K562 (cell line): ENCODE results near the gene ARL11. TPM values are rescaled to one million over a fixed set of nuclear protein-coding genes. Genes with fewer than 3 reads are reported as not detected.

Experiments used
- ARID3A ChIP-seq: IDR thresholded peaks from 2 replicates; pipeline ENCODE4 v1.6.1; 2012; ENCODE audit warnings: low read depth, low read length, improper control_type of control experiment, borderline replicate concordance
- ARID4B ChIP-seq: sonication (generic); formaldehyde crosslinking; IDR thresholded peaks from 2 replicates; pipeline ENCODE4 v1.8.0; 2022; ENCODE audit warnings: mild to moderate bottlenecking, missing genetic modification reagents
- ATF2 ChIP-seq: sonication (generic); formaldehyde crosslinking; IDR thresholded peaks from 2 replicates; pipeline ENCODE4 v1.8.1; 2022; ENCODE audit warnings: missing genetic modification reagents
- CBX1 ChIP-seq: sonication (generic); IDR thresholded peaks from 2 replicates; pipeline ENCODE4 v1.6.1; 2016; ENCODE audit warnings: antibody characterized with exemption, low read depth, mild to moderate bottlenecking
- DLX4 ChIP-seq: fragments of 250-450 bp; sonication (Bioruptor Pico); IDR thresholded peaks from 2 replicates; pipeline ENCODE4 v1.6.1; 2021; ENCODE audit warnings: mild to moderate bottlenecking
- ERF ChIP-seq: fragments of 450-650 bp; formaldehyde crosslinking; IDR thresholded peaks from 2 replicates; pipeline ENCODE4 v1.4.0; 2020; ENCODE audit warnings: mild to moderate bottlenecking, mixed read lengths
- FOXM1 ChIP-seq, 2 experiments: fragments of 450-650 bp in 1 of 2; sonication (generic) in 1 of 2; formaldehyde crosslinking in 1 of 2; IDR thresholded peaks; 2 replicates each; pipeline versions ENCODE4 v1.6.1 to v1.9.0; 2017 to 2022; ENCODE audit warnings: low read depth in 2 of 2, mild to moderate bottlenecking in 2 of 2, missing genetic modification reagents in 1 of 2, moderate library complexity in 1 of 2
- HNRNPL ChIP-seq: fragments of 200-400 bp; formaldehyde crosslinking; IDR thresholded peaks from 2 replicates; pipeline ENCODE4 v1.6.1; 2017; ENCODE audit warnings: low read depth, mild to moderate bottlenecking, low read length
- NONO ChIP-seq, 2 experiments: fragments of 200-400 bp in 1 of 2; fragments of 450-650 bp in 1 of 2; formaldehyde crosslinking in 1 of 2; IDR thresholded peaks; 2 replicates each; pipeline ENCODE4 v1.6.1; 2017; ENCODE audit warnings: low read depth in 2 of 2, mild to moderate bottlenecking in 2 of 2, moderate library complexity in 2 of 2, low read length in 1 of 2
- RCOR1 ChIP-seq, 2 experiments: IDR thresholded peaks; 2 replicates each; pipeline ENCODE4 v1.6.1; 2012; ENCODE audit warnings: low read depth in 2 of 2, low read length in 2 of 2, borderline replicate concordance in 1 of 2, improper control_type of control experiment in 1 of 2
- SAP30 ChIP-seq: fragments of 200-600 bp; sonication (generic); IDR thresholded peaks from 2 replicates; pipeline ENCODE4 v1.6.1; 2012; ENCODE audit warnings: borderline replicate concordance, low read depth, mild to moderate bottlenecking, moderate library complexity, low read length, control low read depth, inconsistent platforms; ENCODE audit not compliant: insufficient read depth, poor library complexity, severe bottlenecking
- USF1 ChIP-seq: sonication (generic); formaldehyde crosslinking; IDR thresholded peaks from 2 replicates; pipeline ENCODE4 v1.9.0; 2022; ENCODE audit warnings: mild to moderate bottlenecking, missing genetic modification reagents
- USF2 ChIP-seq: sonication (generic); formaldehyde crosslinking; IDR thresholded peaks from 2 replicates; pipeline ENCODE4 v1.5.0; 2020; ENCODE audit warnings: missing genetic modification reagents
- ZNF217 ChIP-seq: sonication (generic); formaldehyde crosslinking; IDR thresholded peaks from 2 replicates; pipeline ENCODE4 v1.8.0; 2022; ENCODE audit warnings: mild to moderate bottlenecking, missing genetic modification reagents
- polyA plus RNA-seq, 8 experiments: library from polyadenylated mRNA; depleted of rRNA in 4 of 8; stranded (reverse) in 5 of 8; unstranded in 3 of 8; fragments of >200 nt; fragmentation: Nextera tagmentation in 2 of 8; fragmentation: Illumina TruSeq in 1 of 8; extraction: Ambion mirVana in 2 of 8; extraction: Trizol in 1 of 8; gene quantifications; 2 replicates each; pipeline versions ENCODE4 v1.2.1 to v1.2.3, GENCODE V29; 2011 to 2014; ENCODE audit warnings: inconsistent platforms in 1 of 8, missing spikeins in 1 of 8
- total RNA-seq, 7 experiments: library from RNA; depleted of rRNA in 6 of 7; stranded (reverse); fragments of >200 nt in 6 of 7; fragmentation: Illumina TruSeq in 2 of 7; extraction: Trizol in 2 of 7; gene quantifications; 2 replicates each; pipeline versions ENCODE4 v1.2.1 to v1.2.3, GENCODE V29; 2011 to 2021; ENCODE audit warnings: low replicate concordance in 1 of 7

Gene ARL11
- total and polyA plus RNA-seq, 9 of the 15 experiments (the other 6 are each of a cell fraction or from before 2014, with no cell fraction given), result 0.18 to 0.87 (median 0.45) TPM

- TF ChIP-seq ARID4B (CRISPR knock-in tag) (0 out of 2 replicates have a peak, but pooled peaks have one; percentile 57), HNRNPL (peak; percentile 40; the same call in 1 of the 2 replicates), DLX4 (CRISPR knock-in tag) (no peak), CBX1 (no peak), FOXM1 (IDR thresholded peaks at IDR 0.05; ENCODE audit: low read depth) (no peak), FOXM1 (CRISPR knock-in tag; IDR thresholded peaks at IDR 0.05; ENCODE audit: low read depth) (no peak), USF1 (peak; percentile 93), NONO (IDR thresholded peaks at IDR 0.05; ENCODE audit: low read depth in 2 of 2, low read length in 1 of 2) (0 out of 4 replicates have a peak, but pooled peaks of 1 of the 2 experiments have one; percentile 45), ARID3A (no peak), ERF (CRISPR knock-in tag) (0 out of 2 replicates have a peak, but pooled peaks have one; percentile 39), SAP30 (peak; percentile 58), ATF2 (CRISPR knock-in tag) (no peak), ZNF217 (no peak), USF2 (CRISPR knock-in tag) (peak; percentile 93), RCOR1 (IDR thresholded peaks at IDR 0.05; ENCODE audit: borderline replicate concordance in 1 of 2, low read depth in 2 of 2, low read length in 2 of 2) (peak in 1 of 2 experiments; percentile 43; a peak in 1 of 4 replicates)
Observed at GRCh38 chr13:49585220-49586157, 42.8 kb upstream of the ARL11 start, which contains the start of gene RCBTB1 (continued).
